Panc1 (cell line): ENCODE data around the gene MCEE. TPM values are rescaled to one million over a fixed set of nuclear protein-coding genes. Genes with fewer than 3 reads are reported as not detected.

Experiments
- ATAC-seq: fragments of 200-7000 bp; cut with Tn5 transposase; 2 replicates; pipeline ENCODE4 v1.9.1; 2020; ENCODE audit warnings: mild to moderate bottlenecking, moderate library complexity
- BruUV-seq: library from RNA; stranded (reverse); fragments of 400-500 nt; replicated peaks from 2 replicates; lab custom pipeline; 2021; lab: Mats Ljungman, UMichigan
- CTCF ChIA-PET: fragments of 300-600 bp; sonication (Branson Sonifier 250); formaldehyde crosslinking; loops from one replicate; lab custom pipeline; 2022; ENCODE audit warnings: antibody characterized with exemption; lab: Charles Lee
- POLR2A ChIA-PET: fragments of 300-600 bp; sonication (Branson Sonifier 250); formaldehyde crosslinking; loops from one replicate; lab custom pipeline; 2022; ENCODE audit warnings: antibody characterized with exemption; lab: Charles Lee
- DNase-seq: peaks from one replicate; pipeline ENCODE4 v3.0.0-alpha.2; 2010; ENCODE audit warnings: low read depth, low spot score
- H3K27ac ChIP-seq: 2 replicates; pipeline ENCODE4 v1.5.1; 2011; ENCODE audit warnings: mild to moderate bottlenecking, low read length, inconsistent platforms
- H3K27me3 ChIP-seq: fragments of 200-500 bp; sonication (Bioruptor generic); 2 replicates; pipeline ENCODE4 v1.6.0; 2014; ENCODE audit warnings: low read length, inconsistent platforms; ENCODE audit not compliant: control insufficient read depth, insufficient read depth
- H3K36me3 ChIP-seq: fragments of 200-500 bp; sonication (Bioruptor generic); 2 replicates; pipeline ENCODE4 v1.5.1; 2014; ENCODE audit warnings: inconsistent platforms, mild to moderate bottlenecking, low read length, moderate library complexity; ENCODE audit not compliant: control insufficient read depth, insufficient read depth
- H3K4me1 ChIP-seq: 2 replicates; pipeline ENCODE4 v1.5.1; 2011; ENCODE audit warnings: inconsistent platforms, mild to moderate bottlenecking, low read length, moderate library complexity; ENCODE audit not compliant: control insufficient read depth, insufficient read depth
- H3K4me3 ChIP-seq, 2 experiments: 2 replicates each; pipeline ENCODE4 v1.5.1; 2011 to 2012; ENCODE audit warnings: low read depth in 2 of 2, low read length in 2 of 2, mild to moderate bottlenecking in 2 of 2, inconsistent platforms in 1 of 2, moderate library complexity in 1 of 2
- H3K9me3 ChIP-seq: fragments of 200-500 bp; sonication (Bioruptor generic); 2 replicates; pipeline ENCODE4 v1.5.1; 2014; ENCODE audit warnings: low read depth, mild to moderate bottlenecking, inconsistent platforms, low read length, moderate library complexity; ENCODE audit not compliant: control insufficient read depth, insufficient read depth
- CTCF ChIP-seq: fragments of 450-650 bp; IDR thresholded peaks from 2 replicates; pipeline ENCODE4 v1.5.1; 2017; ENCODE audit warnings: mild to moderate bottlenecking
- POLR2AphosphoS5 ChIP-seq: IDR thresholded peaks from 2 replicates; pipeline ENCODE4 v1.6.1; 2012; ENCODE audit warnings: mild to moderate bottlenecking, low read depth, low read length, moderate library complexity
- REST ChIP-seq, 2 experiments: IDR thresholded peaks; 2 replicates each; pipeline ENCODE4 v1.6.1; 2011 to 2012; ENCODE audit warnings: low read depth in 2 of 2, control low read depth in 1 of 2, low read length in 1 of 2, mild to moderate bottlenecking in 1 of 2, moderate library complexity in 1 of 2; ENCODE audit not compliant: insufficient read depth in 1 of 2
- SIN3A ChIP-seq: IDR thresholded peaks from 2 replicates; pipeline ENCODE4 v1.6.1; 2012; ENCODE audit warnings: low read depth, mild to moderate bottlenecking, low read length, moderate library complexity, borderline replicate concordance; ENCODE audit not compliant: insufficient read depth
- TCF7L2 ChIP-seq: IDR thresholded peaks from 2 replicates; pipeline ENCODE4 v1.6.1; 2011; ENCODE audit warnings: mild to moderate bottlenecking, low read depth, low read length, inconsistent platforms
- in situ Hi-C: cut with HindIII; loops from 2 replicates; pipeline ENCODE4 v1.10.0; 2016; ENCODE audit warnings: low sequenced_read_pairs, low pct_unique_long_range_greater_than_20kb
- intact Hi-C: fragments of 100-400 bp; cut with micrococcal nuclease; formaldehyde crosslinking; loops from one replicate; pipeline ENCODE4 v1.10.0; 2022; ENCODE audit not compliant: unreplicated experiment
- total RNA-seq: library from RNA; stranded (reverse); gene quantifications from one replicate; pipeline ENCODE4 v1.2.1, GENCODE V29; 2021; ENCODE audit not compliant: unreplicated experiment

MCEE gene
- total RNA-seq, 1 experiment from 2014 or later, result 4.8 TPM

GRCh38 chr2:71068218-71069035 lies 61.6 kb downstream of the MCEE start, which contains the start of gene NAGK:
Gene NAGK, plus strand, starts transcription at chr2:71068648. Its CDS starts 36 bp downstream, at chr2:71068684.
- Histone ChIP-seq H3K36me3 (no peaks in the 10 kb centered on the region; the same call in 1 of the 2 replicates), H3K27me3 (no peaks in the 10 kb centered on the region; the same call in 1 of the 2 replicates), H3K4me3 (peak within 1 kb of the TSS; percentile 81), H3K27ac (peak within 1 kb of the TSS; percentile 94), H3K4me1 (peaks cover 14% of the 10 kb centered on the region), H3K9me3 (no peaks in the 10 kb centered on the region)
- intact Hi-C loops (no loop called here), in situ Hi-C loops (no loop called here)
- ATAC-seq (peak; percentile 97), DNase-seq (peak; percentile 90)
- TF ChIP-seq TCF7L2 (no peak), POLR2AphosphoS5 (peak; percentile 99), SIN3A (peak; percentile 99), CTCF (no peak; the same call in 1 of the 2 replicates), REST (IDR thresholded peaks at IDR 0.05; ENCODE audit: insufficient read depth in 1 of 2, low read depth in 2 of 2, low read length in 1 of 2) (no peak)
- CTCF ChIA-PET, result interaction anchor here (0.6 kb wide), 1 partner anchor 120 kb away, joined by 4 read pairs; no protein-coding TSS in a partner anchor
- no TSS peak for BruUV-seq
- POLR2A ChIA-PET, result no interaction called here

- H3K36me3 ChIP-seq, result no peaks in the 10 kb centered on the region; the same call in 1 of the 2 replicates
- H3K4me3 ChIP-seq, result peak overlapping the region; percentile 81
- H3K27ac ChIP-seq, result peak overlapping the region; percentile 94
- ATAC-seq (peak; percentile 60), DNase-seq (no peak)
- POLR2A ChIA-PET, result no interaction called here
- H3K27me3 ChIP-seq, result no peaks in the 10 kb centered on the region; the same call in 1 of the 2 replicates
- H3K9me3 ChIP-seq, result no peaks in the 10 kb centered on the region
- H3K4me1 ChIP-seq, result peaks cover 14% of the 10 kb centered on the region
- in situ Hi-C loops, result no loop called here
- intact Hi-C loops, result no loop called here
- BruUV-seq, result TSS peak; percentile 96
- TF ChIP-seq CTCF (no peak), REST (IDR thresholded peaks at IDR 0.05; ENCODE audit: insufficient read depth in 1 of 2, low read depth in 2 of 2, low read length in 1 of 2) (no peak), SIN3A (no peak), TCF7L2 (no peak), POLR2AphosphoS5 (no peak)
- CTCF ChIA-PET, result interaction anchor here (0.6 kb wide), 2 partner anchors 65 to 119 kb away, joined by 3 to 4 read pairs; no protein-coding TSS in a partner anchor
Observed at GRCh38 chr2:71067567-71068217, 62.3 kb downstream of the MCEE start.
